Upper lobe of left lung (tissue), 4 donors: Measurements from ENCODE around the gene DNER.

Experiments used
- EP300 ChIP-seq, 4 donors: sonication (generic); formaldehyde crosslinking; IDR thresholded peaks; one replicate each; pipeline ENCODE4 v1.5.1; 2017; ENCODE audit warnings: antibody characterized with exemption in 4 of 4, control low read depth in 2 of 4
- POLR2A ChIP-seq, 4 donors: fragments of 450-650 bp; IDR thresholded peaks; one replicate each; pipeline ENCODE4 v1.5.1; 2016 to 2017; ENCODE audit warnings: antibody characterized with exemption in 4 of 4, mild to moderate bottlenecking in 2 of 4
- POLR2AphosphoS5 ChIP-seq, 2 donors: sonication (generic); formaldehyde crosslinking; IDR thresholded peaks; one replicate each; pipeline ENCODE4 v1.5.1; 2017; ENCODE audit warnings: antibody characterized with exemption in 2 of 2
- TF ChIP-seq, protein P1 (sequence below), 6 experiments: fragments of 450-650 bp in 4 of 6; fragments of 200-600 bp in 2 of 6; sonication (generic) in 2 of 6; IDR thresholded peaks; one replicate each; pipeline ENCODE4 v1.5.1; 2016 to 2019; ENCODE audit warnings: antibody characterized with exemption in 6 of 6

DNA sequence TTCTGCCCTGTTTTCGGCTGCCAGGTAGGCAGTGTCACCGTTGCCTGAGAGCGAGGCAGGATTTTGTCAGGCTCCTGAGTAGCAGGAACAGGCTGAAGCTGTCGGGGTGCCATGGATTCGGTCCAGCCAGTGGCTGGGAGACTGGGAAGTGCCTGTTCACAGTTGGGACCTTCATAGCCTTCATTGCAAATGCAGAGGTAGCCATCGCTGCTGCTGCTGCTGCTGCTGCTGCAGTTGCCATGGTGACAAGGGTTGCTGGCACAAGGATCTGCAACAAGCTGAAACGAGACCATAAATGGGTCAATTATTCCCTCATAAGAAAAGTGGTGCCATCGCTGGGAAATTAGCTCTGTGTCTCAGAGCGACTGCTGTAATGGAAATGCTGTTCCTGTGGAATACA, 122.7 kb downstream of the DNER start:
- TF ChIP-seq, protein P1, sequence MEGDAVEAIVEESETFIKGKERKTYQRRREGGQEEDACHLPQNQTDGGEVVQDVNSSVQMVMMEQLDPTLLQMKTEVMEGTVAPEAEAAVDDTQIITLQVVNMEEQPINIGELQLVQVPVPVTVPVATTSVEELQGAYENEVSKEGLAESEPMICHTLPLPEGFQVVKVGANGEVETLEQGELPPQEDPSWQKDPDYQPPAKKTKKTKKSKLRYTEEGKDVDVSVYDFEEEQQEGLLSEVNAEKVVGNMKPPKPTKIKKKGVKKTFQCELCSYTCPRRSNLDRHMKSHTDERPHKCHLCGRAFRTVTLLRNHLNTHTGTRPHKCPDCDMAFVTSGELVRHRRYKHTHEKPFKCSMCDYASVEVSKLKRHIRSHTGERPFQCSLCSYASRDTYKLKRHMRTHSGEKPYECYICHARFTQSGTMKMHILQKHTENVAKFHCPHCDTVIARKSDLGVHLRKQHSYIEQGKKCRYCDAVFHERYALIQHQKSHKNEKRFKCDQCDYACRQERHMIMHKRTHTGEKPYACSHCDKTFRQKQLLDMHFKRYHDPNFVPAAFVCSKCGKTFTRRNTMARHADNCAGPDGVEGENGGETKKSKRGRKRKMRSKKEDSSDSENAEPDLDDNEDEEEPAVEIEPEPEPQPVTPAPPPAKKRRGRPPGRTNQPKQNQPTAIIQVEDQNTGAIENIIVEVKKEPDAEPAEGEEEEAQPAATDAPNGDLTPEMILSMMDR (IDR thresholded peaks at IDR 0.05) = no peak
- TF ChIP-seq POLR2A (IDR thresholded peaks at IDR 0.05) = no peak
- TF ChIP-seq POLR2AphosphoS5 (IDR thresholded peaks at IDR 0.05) = no peak
- TF ChIP-seq EP300 (IDR thresholded peaks at IDR 0.05) = no peak
